ENCODE data around the gene SERPINH1.

DNA sequence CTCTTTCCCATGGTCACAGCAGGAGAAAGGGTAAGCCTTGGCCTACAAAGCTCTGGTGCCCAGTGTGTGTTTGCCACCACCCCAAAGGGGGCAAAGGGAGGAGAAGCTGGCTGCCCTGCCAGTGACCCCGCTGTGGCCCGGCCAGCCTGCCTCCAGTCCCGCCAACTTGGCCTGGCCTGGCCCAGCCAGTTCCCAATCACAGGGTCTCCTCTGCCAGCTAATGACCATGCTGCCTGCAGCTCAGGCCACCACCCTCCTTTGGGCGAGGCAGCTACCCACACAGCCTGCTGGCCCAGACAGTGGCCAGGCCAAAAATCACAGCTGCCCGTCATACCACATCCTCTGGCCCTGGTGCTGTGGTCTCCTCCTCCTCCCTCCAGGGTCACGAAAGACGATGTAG is 41.4 kb upstream of the SERPINH1 start:
- TF ChIP-seq, protein P1, sequence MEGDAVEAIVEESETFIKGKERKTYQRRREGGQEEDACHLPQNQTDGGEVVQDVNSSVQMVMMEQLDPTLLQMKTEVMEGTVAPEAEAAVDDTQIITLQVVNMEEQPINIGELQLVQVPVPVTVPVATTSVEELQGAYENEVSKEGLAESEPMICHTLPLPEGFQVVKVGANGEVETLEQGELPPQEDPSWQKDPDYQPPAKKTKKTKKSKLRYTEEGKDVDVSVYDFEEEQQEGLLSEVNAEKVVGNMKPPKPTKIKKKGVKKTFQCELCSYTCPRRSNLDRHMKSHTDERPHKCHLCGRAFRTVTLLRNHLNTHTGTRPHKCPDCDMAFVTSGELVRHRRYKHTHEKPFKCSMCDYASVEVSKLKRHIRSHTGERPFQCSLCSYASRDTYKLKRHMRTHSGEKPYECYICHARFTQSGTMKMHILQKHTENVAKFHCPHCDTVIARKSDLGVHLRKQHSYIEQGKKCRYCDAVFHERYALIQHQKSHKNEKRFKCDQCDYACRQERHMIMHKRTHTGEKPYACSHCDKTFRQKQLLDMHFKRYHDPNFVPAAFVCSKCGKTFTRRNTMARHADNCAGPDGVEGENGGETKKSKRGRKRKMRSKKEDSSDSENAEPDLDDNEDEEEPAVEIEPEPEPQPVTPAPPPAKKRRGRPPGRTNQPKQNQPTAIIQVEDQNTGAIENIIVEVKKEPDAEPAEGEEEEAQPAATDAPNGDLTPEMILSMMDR (IDR thresholded peaks at IDR 0.05): no peak
- no peak for TF ChIP-seq POLR2A (IDR thresholded peaks at IDR 0.05)
